ENCODE measurements around the gene MARCKSL1. TPM values are rescaled to one million over a fixed set of nuclear protein-coding genes. Genes with fewer than 3 reads are reported as not detected.

MARCKSL1 gene
- total and polyA plus RNA-seq, 8 donors = 7.3 to 49.5 (median 16.2) TPM

DNA sequence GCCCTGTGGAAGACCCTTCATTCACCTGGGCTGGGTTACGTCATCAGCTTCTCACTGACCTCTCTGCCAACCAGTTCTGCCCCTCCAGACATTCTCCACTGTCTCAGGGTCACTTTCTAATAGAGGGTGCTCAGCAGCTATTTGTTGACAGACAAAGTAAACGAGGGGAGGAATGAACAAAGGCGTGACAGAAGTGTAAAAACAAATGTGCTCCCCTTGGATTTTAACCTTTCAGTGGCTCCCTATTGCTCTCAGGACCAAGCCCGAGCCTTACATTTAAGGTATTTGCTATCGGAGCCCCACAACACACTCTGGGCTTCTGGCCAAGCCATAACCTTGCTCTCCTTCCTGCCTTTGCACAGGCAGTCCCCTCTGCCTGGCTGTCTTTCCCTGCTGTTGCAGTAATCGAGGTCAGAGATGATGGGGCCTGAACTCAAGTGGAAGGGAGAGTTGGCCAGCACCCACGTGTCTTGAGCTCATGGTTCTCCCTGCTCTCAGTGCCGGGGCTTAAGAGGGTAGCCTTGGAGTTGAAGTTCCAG lies 9.3 kb upstream of the MARCKSL1 start:
- Histone ChIP-seq H3K27me3 (no peaks in the 10 kb centered on the region), H3K27ac (peak overlapping the region in 1 of 4 donors; percentile 28), H3K4me1 (peaks cover 0 to 3% (median 0%) of the 10 kb centered on the region in 3 donors), H3K36me3 (no peaks in the 10 kb centered on the region), H3K4me3 (no peak overlapping the region), H3K9me3 (no peaks in the 10 kb centered on the region)
- intact Hi-C loops (cut with DNase I) = no loop called here
- DNase-seq (peak in 5 of 6 donors; percentile 38 to 58 (median 56)), ATAC-seq (peak; percentile 46 to 71 (median 63)), FAIRE-seq (no peak)
- TF ChIP-seq, protein P1, sequence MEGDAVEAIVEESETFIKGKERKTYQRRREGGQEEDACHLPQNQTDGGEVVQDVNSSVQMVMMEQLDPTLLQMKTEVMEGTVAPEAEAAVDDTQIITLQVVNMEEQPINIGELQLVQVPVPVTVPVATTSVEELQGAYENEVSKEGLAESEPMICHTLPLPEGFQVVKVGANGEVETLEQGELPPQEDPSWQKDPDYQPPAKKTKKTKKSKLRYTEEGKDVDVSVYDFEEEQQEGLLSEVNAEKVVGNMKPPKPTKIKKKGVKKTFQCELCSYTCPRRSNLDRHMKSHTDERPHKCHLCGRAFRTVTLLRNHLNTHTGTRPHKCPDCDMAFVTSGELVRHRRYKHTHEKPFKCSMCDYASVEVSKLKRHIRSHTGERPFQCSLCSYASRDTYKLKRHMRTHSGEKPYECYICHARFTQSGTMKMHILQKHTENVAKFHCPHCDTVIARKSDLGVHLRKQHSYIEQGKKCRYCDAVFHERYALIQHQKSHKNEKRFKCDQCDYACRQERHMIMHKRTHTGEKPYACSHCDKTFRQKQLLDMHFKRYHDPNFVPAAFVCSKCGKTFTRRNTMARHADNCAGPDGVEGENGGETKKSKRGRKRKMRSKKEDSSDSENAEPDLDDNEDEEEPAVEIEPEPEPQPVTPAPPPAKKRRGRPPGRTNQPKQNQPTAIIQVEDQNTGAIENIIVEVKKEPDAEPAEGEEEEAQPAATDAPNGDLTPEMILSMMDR (IDR thresholded peaks at IDR 0.05) = no peak
- 8 to 11% methylated on average over 8 of the region's 8 CpGs for WGBS, 2 donors

DNA sequence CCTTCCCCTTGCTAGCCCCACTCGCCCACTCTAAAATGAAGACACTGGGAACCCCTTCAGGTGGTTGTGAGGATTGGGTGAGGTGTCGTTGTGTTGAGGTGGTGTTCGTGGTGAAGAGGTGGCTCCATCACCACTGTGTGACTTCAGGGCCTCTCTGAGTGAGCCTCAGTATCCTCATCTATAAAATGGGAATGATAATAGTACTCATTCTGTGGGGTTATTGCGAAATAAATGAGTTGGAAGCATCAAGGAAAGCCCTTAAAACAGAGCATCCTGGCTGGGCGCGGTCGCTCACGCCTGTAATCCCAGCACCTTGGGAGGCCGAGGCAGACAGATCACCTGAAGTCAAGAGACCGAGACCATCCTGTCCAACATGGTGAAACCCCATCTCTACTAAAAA lies 6.7 kb upstream of the MARCKSL1 start:
- H3K27ac ChIP-seq = no peak overlapping the region
- TF ChIP-seq, protein P1 (IDR thresholded peaks at IDR 0.05) = no peak
- 93 to 96% methylated on average over 10 of the region's 10 CpGs for WGBS, 2 donors

DNA sequence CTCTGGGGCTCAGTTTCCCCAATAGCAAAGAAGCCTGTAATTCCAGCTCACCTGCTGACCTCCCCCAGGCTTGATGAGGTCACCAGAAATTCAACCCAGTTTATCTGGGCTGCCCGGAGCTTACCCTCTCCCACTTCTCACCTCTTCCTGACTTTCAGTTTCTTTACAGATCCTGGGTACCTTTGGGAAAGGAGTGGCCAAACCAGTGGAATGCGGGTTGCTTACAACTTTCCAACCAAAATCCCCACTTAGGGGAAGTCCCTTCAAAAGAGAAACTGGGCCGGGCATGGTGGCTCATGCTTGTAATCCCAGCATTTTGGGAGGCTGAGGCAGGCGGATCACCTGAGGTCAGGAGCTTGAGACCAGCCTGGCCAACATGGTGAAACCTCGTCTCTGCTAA lies 5.9 kb upstream of the MARCKSL1 start:
- peak overlapping the region in 2 of 4 donors; percentile 34 to 44 for H3K27ac ChIP-seq
- H3K4me1 ChIP-seq = peaks cover 0 to 3% (median 0%) of the 10 kb centered on the region in 3 donors
- H3K27me3 ChIP-seq = no peaks in the 10 kb centered on the region
- WGBS, 2 donors = 63 to 66% methylated on average over 5 of the region's 5 CpGs
- no peak overlapping the region for H3K4me3 ChIP-seq
- ATAC-seq (peak in 3 of 4 donors; percentile 28 to 47 (median 30)), FAIRE-seq (no peak), DNase-seq (peak in 1 of 6 donors; percentile 16)
- intact Hi-C loops (cut with DNase I) = no loop called here
- no peaks in the 10 kb centered on the region for H3K9me3 ChIP-seq
- TF ChIP-seq, protein P1 (IDR thresholded peaks at IDR 0.05) = no peak
- H3K36me3 ChIP-seq = no peaks in the 10 kb centered on the region

More for the DNA sequence above, 6.7 kb upstream of the MARCKSL1 start:
- Histone ChIP-seq H3K36me3 (no peaks in the 10 kb centered on the region), H3K4me3 (no peak overlapping the region), H3K4me1 (peaks cover 0 to 3% (median 0%) of the 10 kb centered on the region in 3 donors), H3K27me3 (no peaks in the 10 kb centered on the region), H3K9me3 (no peaks in the 10 kb centered on the region)
- DNase-seq = peak in 1 of 6 donors; percentile 5
- FAIRE-seq = no peak
- no peak for ATAC-seq
- intact Hi-C loops (cut with DNase I) = no loop called here

DNA sequence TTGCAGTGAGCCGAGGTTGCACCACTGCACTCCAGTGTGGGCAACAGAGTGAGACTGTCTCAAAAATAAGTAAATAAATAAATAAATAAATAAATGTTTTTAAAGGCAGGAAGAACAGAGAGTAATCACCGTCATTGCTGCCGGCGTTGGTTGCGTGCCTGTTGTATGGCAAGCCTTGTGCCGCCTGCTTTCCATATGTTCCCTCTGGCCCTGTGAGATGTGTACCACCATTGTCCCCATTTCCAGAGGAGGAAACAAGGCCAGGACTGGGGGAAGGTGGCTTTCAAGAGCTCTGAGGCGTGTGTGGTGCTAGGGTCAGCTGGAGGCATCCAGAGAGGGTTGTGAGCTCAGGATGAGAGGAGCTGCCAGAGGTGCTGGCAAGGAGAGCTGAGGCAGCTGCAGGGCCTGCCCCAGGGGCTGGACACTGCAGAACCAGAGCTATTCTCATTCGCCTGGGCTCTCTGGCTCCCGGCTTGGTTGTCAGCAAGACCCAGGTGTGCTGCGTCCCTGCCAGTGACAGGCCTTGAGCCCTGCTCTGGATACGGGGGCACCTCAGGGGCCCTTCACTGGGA lies 5.2 kb upstream of the MARCKSL1 start:
- Histone ChIP-seq H3K9me3 (no peaks in the 10 kb centered on the region), H3K36me3 (no peaks in the 10 kb centered on the region), H3K27me3 (no peaks in the 10 kb centered on the region), H3K4me1 (peaks cover 0 to 7% (median 0%) of the 10 kb centered on the region in 3 donors), H3K27ac (peak overlapping the region in 1 of 4 donors; percentile 34), H3K4me3 (no peak overlapping the region)
- ATAC-seq (no peak), FAIRE-seq (no peak), DNase-seq (peak in 1 of 6 donors; percentile 42)
- TF ChIP-seq, protein P1 (IDR thresholded peaks at IDR 0.05) = no peak
- WGBS, 2 donors = 92 to 93% methylated on average over 11 of the region's 11 CpGs
- intact Hi-C loops (cut with DNase I) = no loop called here
